ENCODE results near the gene NACC1.

- no peak for TF ChIP-seq POLR2A (IDR thresholded peaks at IDR 0.05; ENCODE audit: extremely low read depth, insufficient read length)
- TF ChIP-seq, protein P1, sequence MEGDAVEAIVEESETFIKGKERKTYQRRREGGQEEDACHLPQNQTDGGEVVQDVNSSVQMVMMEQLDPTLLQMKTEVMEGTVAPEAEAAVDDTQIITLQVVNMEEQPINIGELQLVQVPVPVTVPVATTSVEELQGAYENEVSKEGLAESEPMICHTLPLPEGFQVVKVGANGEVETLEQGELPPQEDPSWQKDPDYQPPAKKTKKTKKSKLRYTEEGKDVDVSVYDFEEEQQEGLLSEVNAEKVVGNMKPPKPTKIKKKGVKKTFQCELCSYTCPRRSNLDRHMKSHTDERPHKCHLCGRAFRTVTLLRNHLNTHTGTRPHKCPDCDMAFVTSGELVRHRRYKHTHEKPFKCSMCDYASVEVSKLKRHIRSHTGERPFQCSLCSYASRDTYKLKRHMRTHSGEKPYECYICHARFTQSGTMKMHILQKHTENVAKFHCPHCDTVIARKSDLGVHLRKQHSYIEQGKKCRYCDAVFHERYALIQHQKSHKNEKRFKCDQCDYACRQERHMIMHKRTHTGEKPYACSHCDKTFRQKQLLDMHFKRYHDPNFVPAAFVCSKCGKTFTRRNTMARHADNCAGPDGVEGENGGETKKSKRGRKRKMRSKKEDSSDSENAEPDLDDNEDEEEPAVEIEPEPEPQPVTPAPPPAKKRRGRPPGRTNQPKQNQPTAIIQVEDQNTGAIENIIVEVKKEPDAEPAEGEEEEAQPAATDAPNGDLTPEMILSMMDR (IDR thresholded peaks at IDR 0.05; ENCODE audit: low read depth, low read length) = no peak
- TF ChIP-seq MYC (IDR thresholded peaks at IDR 0.05; ENCODE audit: low read depth, low read length) = no peak
Observed at GRCh38 chr19:13071444-13072187, 46.4 kb upstream of the NACC1 start.

Data from NB4 (cell line).